GM10266 (cell line): ENCODE results near the gene DSTN.

Source experiments
- DNase-seq: peaks from one replicate; pipeline ENCODE4 v3.0.0; 2012; ENCODE audit errors: extremely low spot score
- CTCF ChIP-seq: IDR thresholded peaks from 2 replicates; pipeline ENCODE4 v1.5.1; 2012; ENCODE audit warnings: mild to moderate bottlenecking, low read depth; ENCODE audit not compliant: control insufficient read depth, insufficient read depth; ENCODE audit errors: missing control alignments

Gene DSTN

GRCh38 chr20:17537959-17538358 lies 31.9 kb upstream of the DSTN start:
- TF ChIP-seq CTCF, result no peak
- no peak for DNase-seq

GRCh38 chr20:17538517-17539170 lies 31.2 kb upstream of the DSTN start:
- no peak for DNase-seq
- TF ChIP-seq CTCF, result no peak

- TF ChIP-seq CTCF, result no peak
- DNase-seq, result no peak
Observed at GRCh38 chr20:17541596-17541995, 28.3 kb upstream of the DSTN start.

- no peak for DNase-seq
- no peak for TF ChIP-seq CTCF
Observed at GRCh38 chr20:17541996-17542395, 27.9 kb upstream of the DSTN start.

- no peak for TF ChIP-seq CTCF
- DNase-seq, result no peak
Observed at GRCh38 chr20:17542481-17542880, 27.4 kb upstream of the DSTN start.

GRCh38 chr20:17542993-17543412 lies 26.9 kb upstream of the DSTN start:
- no peak for DNase-seq
- TF ChIP-seq CTCF, result no peak

- TF ChIP-seq CTCF, result no peak
- no peak for DNase-seq
Observed at GRCh38 chr20:17543531-17544131, 26.2 kb upstream of the DSTN start.
